B cell (primary cell): Measurements from ENCODE around the gene HDGFL1.

ENCODE experiments used
- CTCF ChIP-seq: fragments of 200-600 bp; IDR thresholded peaks from one replicate; pipeline ENCODE4 v1.8.0; 2022; ENCODE audit warnings: antibody characterized with exemption, mild to moderate bottlenecking
- EZH2 ChIP-seq: IDR thresholded peaks from 2 replicates; pipeline ENCODE4 v1.6.1; 2012; ENCODE audit warnings: borderline replicate concordance, low read depth, mild to moderate bottlenecking, moderate library complexity, low read length; ENCODE audit not compliant: insufficient read depth, poor library complexity, severe bottlenecking

GRCh38 chr6:22583927-22584326 is 14.6 kb downstream of the HDGFL1 start:
- TF ChIP-seq CTCF (no peak), EZH2 (no peak)
